SK-N-SH treated with all-trans-retinoic acid at 6 μM for 48 hours (cell line): ENCODE results near the gene PPARD.

Experiments
- CREB5 ChIP-seq: fragments of 250-450 bp; sonication (Bioruptor Pico); IDR thresholded peaks from 2 replicates; pipeline ENCODE4 v1.5.1; 2020; ENCODE audit warnings: low read depth, mild to moderate bottlenecking, moderate library complexity
- CSDC2 ChIP-seq: fragments of 250-450 bp; sonication (Bioruptor Pico); IDR thresholded peaks from 2 replicates; pipeline ENCODE4 v1.5.0; 2020; ENCODE audit warnings: mild to moderate bottlenecking, moderate library complexity
- ZNF565 ChIP-seq: fragments of 450-650 bp; formaldehyde crosslinking; conservative IDR thresholded peaks from 2 replicates; pipeline ENCODE4 v1.5.0; 2020; ENCODE audit warnings: low read depth, mild to moderate bottlenecking, moderate library complexity
- ZNF8 ChIP-seq: fragments of 450-650 bp; formaldehyde crosslinking; IDR thresholded peaks from 2 replicates; pipeline ENCODE4 v1.5.0; 2020; ENCODE audit warnings: mild to moderate bottlenecking, moderate library complexity
- TF ChIP-seq, protein P1 (sequence below): fragments of 250-450 bp; sonication (Bioruptor Pico); IDR thresholded peaks from 2 replicates; pipeline ENCODE4 v1.8.0; 2020; ENCODE audit warnings: mild to moderate bottlenecking, moderate library complexity, borderline replicate concordance

DNA sequence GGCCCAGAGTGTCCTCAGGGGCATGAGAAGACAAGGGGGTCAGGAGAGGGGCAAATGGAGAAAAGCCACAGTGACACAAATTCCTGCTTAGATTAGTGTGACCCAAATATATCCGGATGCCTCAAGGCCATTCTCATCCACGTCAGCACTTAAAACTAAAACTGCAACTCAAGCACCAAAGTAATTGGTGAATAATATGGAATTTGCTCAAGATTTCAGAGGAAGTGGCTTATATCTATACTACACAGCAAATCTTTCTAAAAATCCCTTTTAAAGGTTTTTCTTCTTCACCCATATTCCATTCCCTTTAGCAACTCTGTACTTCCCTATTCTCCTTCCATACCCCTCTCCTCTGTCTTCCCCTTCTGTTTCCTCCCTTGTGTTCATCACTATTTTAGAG, 29.6 kb upstream of the PPARD start:
- TF ChIP-seq, protein P1, sequence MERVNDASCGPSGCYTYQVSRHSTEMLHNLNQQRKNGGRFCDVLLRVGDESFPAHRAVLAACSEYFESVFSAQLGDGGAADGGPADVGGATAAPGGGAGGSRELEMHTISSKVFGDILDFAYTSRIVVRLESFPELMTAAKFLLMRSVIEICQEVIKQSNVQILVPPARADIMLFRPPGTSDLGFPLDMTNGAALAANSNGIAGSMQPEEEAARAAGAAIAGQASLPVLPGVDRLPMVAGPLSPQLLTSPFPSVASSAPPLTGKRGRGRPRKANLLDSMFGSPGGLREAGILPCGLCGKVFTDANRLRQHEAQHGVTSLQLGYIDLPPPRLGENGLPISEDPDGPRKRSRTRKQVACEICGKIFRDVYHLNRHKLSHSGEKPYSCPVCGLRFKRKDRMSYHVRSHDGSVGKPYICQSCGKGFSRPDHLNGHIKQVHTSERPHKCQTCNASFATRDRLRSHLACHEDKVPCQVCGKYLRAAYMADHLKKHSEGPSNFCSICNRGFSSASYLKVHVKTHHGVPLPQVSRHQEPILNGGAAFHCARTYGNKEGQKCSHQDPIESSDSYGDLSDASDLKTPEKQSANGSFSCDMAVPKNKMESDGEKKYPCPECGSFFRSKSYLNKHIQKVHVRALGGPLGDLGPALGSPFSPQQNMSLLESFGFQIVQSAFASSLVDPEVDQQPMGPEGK: no peak
- no peak for TF ChIP-seq CSDC2 (CRISPR knock-in tag)
- no peak for TF ChIP-seq ZNF565 (CRISPR knock-in tag)
- TF ChIP-seq ZNF8 (CRISPR knock-in tag): no peak
- no peak for TF ChIP-seq CREB5 (CRISPR knock-in tag)
